H1 (cell line): ENCODE data around the gene SLC30A3. TPM values are rescaled to one million over a fixed set of nuclear protein-coding genes. Genes with fewer than 3 reads are reported as not detected.
A peak's percentile ranks its signal among the peaks of the same experiment; 100 is the strongest.

Experiments used
- CTCF ChIA-PET: fragments of 300-600 bp; sonication (Branson Sonifier 250); formaldehyde crosslinking; loops from one replicate; lab custom pipeline; 2021; ENCODE audit not compliant: partially characterized antibody; lab: Charles Lee
- POLR2A ChIA-PET: fragments of 300-600 bp; sonication (Branson Sonifier 250); formaldehyde crosslinking; loops from one replicate; lab custom pipeline; 2021; ENCODE audit warnings: inconsistent platforms; ENCODE audit not compliant: partially characterized antibody; lab: Charles Lee
- DNase-seq, 2 experiments: peaks; one replicate each; pipeline versions ENCODE4 v3.0.0 to v3.0.0-alpha.2; 2010 to 2022; ENCODE audit warnings: low spot score in 2 of 2, low read depth in 1 of 2, mixed read lengths in 1 of 2
- FAIRE-seq: peaks from 2 replicates; lab custom pipeline; 2011; peaks lifted over from hg19 to GRCh38; lab: Jason Lieb, UNC
- H2AFZ ChIP-seq: 2 replicates; pipeline ENCODE4 v1.8.1; 2012; ENCODE audit warnings: low read length, inconsistent platforms
- H2AK5ac ChIP-seq: 2 replicates; pipeline ENCODE4 v1.6.1; 2013; ENCODE audit warnings: low read depth, low read length
- H2BK120ac ChIP-seq: replicated peaks from 2 replicates; pipeline ENCODE3; 2013; ENCODE audit warnings: low read depth, low read length, inconsistent platforms
- H2BK12ac ChIP-seq: 2 replicates; pipeline ENCODE4 v1.6.1; 2013; ENCODE audit warnings: low read depth, low read length
- H2BK15ac ChIP-seq: 2 replicates; pipeline ENCODE4 v1.6.1; 2013; ENCODE audit warnings: low read length
- H2BK20ac ChIP-seq: 2 replicates; pipeline ENCODE4 v1.6.1; 2013; ENCODE audit warnings: low read length
- H2BK5ac ChIP-seq: 2 replicates; pipeline ENCODE4 v1.6.1; 2013; ENCODE audit warnings: low read depth, low read length
- H3K14ac ChIP-seq: 2 replicates; pipeline ENCODE4 v1.6.1; 2013; ENCODE audit warnings: inconsistent platforms; ENCODE audit not compliant: insufficient read length
- H3K18ac ChIP-seq: 2 replicates; pipeline ENCODE4 v1.6.1; 2013; ENCODE audit warnings: low read length; ENCODE audit errors: extremely low read depth
- H3K23ac ChIP-seq: 2 replicates; pipeline ENCODE4 v1.6.1; 2013; ENCODE audit warnings: inconsistent platforms; ENCODE audit not compliant: insufficient read length
- H3K23me2 ChIP-seq: 2 replicates; pipeline ENCODE4 v1.6.1; 2013; ENCODE audit warnings: low read depth, low read length
- H3K27ac ChIP-seq: 2 replicates; pipeline ENCODE4 v1.6.1; 2011; ENCODE audit warnings: low read depth, low read length, inconsistent platforms
- H3K27me3 ChIP-seq, 4 experiments: replicated peaks in 1 of 4; 1 replicate in 1 of 4; 2 replicates in 3 of 4; pipeline versions ENCODE4 v1.6.1 to v1.8.1; 2011 to 2013; ENCODE audit warnings: low read length in 3 of 4, mild to moderate bottlenecking in 3 of 4, inconsistent platforms in 2 of 4, mixed read lengths in 2 of 4, moderate library complexity in 1 of 4; ENCODE audit not compliant: control insufficient read depth in 3 of 4, insufficient read depth in 3 of 4; ENCODE audit errors: extremely low read depth in 1 of 4
- H3K36me3 ChIP-seq, 4 experiments: 2 replicates each; pipeline versions ENCODE4 v1.6.1 to v1.8.1; 2011 to 2013; ENCODE audit warnings: mild to moderate bottlenecking in 4 of 4, low read length in 3 of 4, moderate library complexity in 2 of 4, control low read depth in 1 of 4, inconsistent platforms in 1 of 4; ENCODE audit not compliant: insufficient read depth in 4 of 4, control insufficient read depth in 2 of 4
- H3K4ac ChIP-seq: replicated peaks from 2 replicates; pipeline ENCODE3; 2013; ENCODE audit warnings: low read length, low read depth, mixed read lengths, inconsistent platforms; ENCODE audit not compliant: insufficient read length
- H3K4me1 ChIP-seq, 4 experiments: replicated peaks in 1 of 4; 1 replicate in 1 of 4; 2 replicates in 3 of 4; pipeline versions ENCODE4 v1.6.1 to v1.8.1; 2011 to 2013; ENCODE audit warnings: low read length in 3 of 4, inconsistent platforms in 2 of 4, mixed read lengths in 1 of 4; ENCODE audit not compliant: insufficient read depth in 4 of 4, control insufficient read depth in 3 of 4
- H3K4me2 ChIP-seq, 2 experiments: 2 replicates each; pipeline versions ENCODE4 v1.6.1 to v1.8.1; 2011 to 2013; ENCODE audit warnings: low read depth in 2 of 2, low read length in 2 of 2, control low read depth in 1 of 2, inconsistent platforms in 1 of 2, mild to moderate bottlenecking in 1 of 2; ENCODE audit not compliant: insufficient read depth in 1 of 2
- H3K4me3 ChIP-seq, 4 experiments: fragments of 200-600, 300-600 bp in 1 of 4; sonication (generic), shearing (Covaris generic), sonication (Bioruptor Twin) in 1 of 4; 2 replicates each; pipeline versions ENCODE4 v1.5.1 to v1.8.1; 2011 to 2016; ENCODE audit warnings: low read length in 4 of 4, low read depth in 3 of 4, control low read depth in 2 of 4, inconsistent platforms in 2 of 4, mild to moderate bottlenecking in 2 of 4, mixed read lengths in 1 of 4, moderate library complexity in 1 of 4; ENCODE audit not compliant: insufficient read depth in 2 of 4; ENCODE audit errors: extremely low read depth in 1 of 4
- H3K56ac ChIP-seq: replicated peaks from 2 replicates; pipeline ENCODE3; 2013; ENCODE audit warnings: low read depth, mild to moderate bottlenecking, mixed read lengths, low read length, inconsistent platforms; ENCODE audit not compliant: insufficient read length
- H3K79me1 ChIP-seq: 2 replicates; pipeline ENCODE4 v1.6.1; 2013; ENCODE audit warnings: low read depth, low read length, control low read depth
- H3K79me2 ChIP-seq, 2 experiments: 2 replicates each; pipeline versions ENCODE4 v1.6.1 to v1.8.1; 2012 to 2013; ENCODE audit warnings: low read length in 2 of 2, mild to moderate bottlenecking in 2 of 2, inconsistent platforms in 1 of 2; ENCODE audit not compliant: insufficient read depth in 2 of 2, control insufficient read depth in 1 of 2
- H3K9ac ChIP-seq, 4 experiments: replicated peaks in 1 of 4; 1 replicate in 1 of 4; 2 replicates in 3 of 4; pipeline versions ENCODE4 v1.6.1 to v1.8.1; 2011 to 2013; ENCODE audit warnings: low read depth in 3 of 4, low read length in 3 of 4, control low read depth in 2 of 4, mild to moderate bottlenecking in 2 of 4, moderate library complexity in 2 of 4, inconsistent platforms in 1 of 4; ENCODE audit errors: extremely low read depth in 1 of 4
- H3K9me3 ChIP-seq, 2 experiments: 2 replicates each; pipeline versions ENCODE4 v1.6.1 to v1.8.1; 2012 to 2013; ENCODE audit warnings: mild to moderate bottlenecking in 2 of 2, moderate library complexity in 2 of 2, control low read depth in 1 of 2, inconsistent platforms in 1 of 2, low read depth in 1 of 2, low read length in 1 of 2, mixed read lengths in 1 of 2; ENCODE audit not compliant: insufficient read depth in 2 of 2
- H4K20me1 ChIP-seq, 2 experiments: replicated peaks in 1 of 2; 2 replicates each; pipeline versions ENCODE3 to v1.8.1; 2011 to 2013; ENCODE audit warnings: inconsistent platforms in 2 of 2, low read length in 2 of 2, mild to moderate bottlenecking in 1 of 2; ENCODE audit not compliant: insufficient read depth in 2 of 2, control insufficient read depth in 1 of 2
- H4K5ac ChIP-seq: 2 replicates; pipeline ENCODE4 v1.6.1; 2013; ENCODE audit warnings: low read length, low read depth, mixed read lengths, inconsistent platforms; ENCODE audit not compliant: insufficient read length
- H4K8ac ChIP-seq: 2 replicates; pipeline ENCODE4 v1.8.0; 2013; ENCODE audit warnings: mild to moderate bottlenecking, moderate library complexity, low read length, inconsistent platforms; ENCODE audit not compliant: insufficient read depth; ENCODE audit errors: extremely low read depth
- H4K91ac ChIP-seq: replicated peaks from 2 replicates; pipeline ENCODE3; 2013; ENCODE audit warnings: low read length, mixed read lengths, inconsistent platforms; ENCODE audit not compliant: insufficient read length
- ATF3 ChIP-seq: IDR thresholded peaks from 2 replicates; pipeline ENCODE4 v1.6.1; 2011; ENCODE audit warnings: low read depth, mild to moderate bottlenecking, low read length; ENCODE audit not compliant: insufficient read depth
- JUN ChIP-seq: IDR thresholded peaks from 2 replicates; pipeline ENCODE4 v1.6.1; 2011; ENCODE audit warnings: low read depth, mild to moderate bottlenecking, improper control_type of control experiment, low read length
- KDM5A ChIP-seq: fragments of 200-600 bp; IDR thresholded peaks from 2 replicates; pipeline ENCODE4 v1.7.1; 2012; ENCODE audit warnings: mild to moderate bottlenecking, low read length, inconsistent platforms, mixed read lengths
- MAX ChIP-seq: IDR thresholded peaks from 2 replicates; pipeline ENCODE4 v1.6.1; 2012; ENCODE audit warnings: inconsistent platforms
- NANOG ChIP-seq: IDR thresholded peaks from 2 replicates; pipeline ENCODE4 v1.6.1; 2011; ENCODE audit warnings: low read length, low read depth, mild to moderate bottlenecking, inconsistent platforms; ENCODE audit not compliant: insufficient read depth, poor library complexity, severe bottlenecking
- NRF1 ChIP-seq: IDR thresholded peaks from 2 replicates; pipeline ENCODE4 v1.6.1; 2011; ENCODE audit warnings: mild to moderate bottlenecking, low read depth, low read length, improper control_type of control experiment
- PHF8 ChIP-seq: fragments of 200-600 bp; sonication (generic); conservative IDR thresholded peaks from 2 replicates; pipeline ENCODE4 v1.7.1; 2012; ENCODE audit warnings: low read depth, mild to moderate bottlenecking, inconsistent platforms, low read length, moderate library complexity
- TBP ChIP-seq: IDR thresholded peaks from 2 replicates; pipeline ENCODE4 v1.6.1; 2011; ENCODE audit warnings: low read depth, low read length, improper control_type of control experiment
- YY1 ChIP-seq: IDR thresholded peaks from 2 replicates; pipeline ENCODE4 v1.6.1; 2011; ENCODE audit warnings: low read depth, mild to moderate bottlenecking, low read length
- WGBS, 2 experiments: shearing (Covaris generic) in 1 of 2; methylation state at CpG; one replicate each; pipeline versions ENCODE4 v1.1.6 to v1.1.7; 2013 to 2015; ENCODE audit warnings: low lambda C conversion rate in 2 of 2, mixed read lengths in 2 of 2, inconsistent platforms in 1 of 2, low coverage in 1 of 2, missing lambda C conversion rate in 1 of 2; ENCODE audit not compliant: insufficient replicate concordance in 2 of 2, insufficient coverage in 1 of 2, insufficient read length in 1 of 2; ENCODE audit errors: extremely low coverage in 1 of 2, missing lambda C conversion rate in 1 of 2; 5-methylcytosine and 5-hydroxymethylcytosine counted together
- polyA plus RNA-seq, 7 experiments: library from polyadenylated mRNA; depleted of rRNA in 3 of 7; stranded (reverse) in 5 of 7; unstranded in 2 of 7; fragments of >200 nt in 5 of 7; fragments of 200-250 nt in 2 of 7; gene quantifications; 1 replicate in 5 of 7; 2 replicates in 1 of 7; 4 replicates in 1 of 7; pipeline versions ENCODE4 v1.2.1 to v1.2.3, GENCODE V29; 2011 to 2013; ENCODE audit warnings: missing spikeins in 2 of 7, mixed read lengths in 2 of 7
- total RNA-seq: library from RNA; stranded (reverse); fragmentation: NEBNext Ultra II Directional; extraction: Animal tissue kit (Norgen Biotek cat#: 25700); gene quantifications from 2 replicates; pipeline ENCODE4 v1.2.1, GENCODE V29; 2021

Gene SLC30A3
- total and polyA plus RNA-seq, 2 of the 8 experiments (the other 6 are each of a cell fraction or from before 2014, with no cell fraction given): 15.2 to 30.7 TPM

GRCh38 chr2:27217173-27218121 lies 45.4 kb downstream of the SLC30A3 start, which contains the start of gene CAD:
TSS of gene CAD (plus strand) at chr2:27217369. CDS start at chr2:27217552, 183 bp downstream.
- Histone ChIP-seq H3K14ac (no peak within 1 kb of the TSS), H3K23ac (no peak within 1 kb of the TSS), H3K79me2 (peaks cover 7 to 29% of the 10 kb centered on the region in 2 experiments), H3K4me2 (peak within 1 kb of the TSS; percentile 86 to 96), H3K36me3 (peaks cover 23 to 59% (median 37%) of the 10 kb centered on the region in 4 experiments), H3K9me3 (no peaks in the 10 kb centered on the region), H4K91ac (peak within 1 kb of the TSS; percentile 96), H2BK12ac (peak within 1 kb of the TSS; percentile 99; the same call in 1 of the 2 replicates), H3K18ac (peak within 1 kb of the TSS; percentile 39), H2BK5ac (peak within 1 kb of the TSS; percentile 96), H2BK120ac (no peak within 1 kb of the TSS), H2AK5ac (peak within 1 kb of the TSS; percentile 97; the same call in 1 of the 2 replicates), H3K79me1 (peaks cover 3% of the 10 kb centered on the region; the same call in 1 of the 2 replicates), H2AFZ (no peak within 1 kb of the TSS), H2BK15ac (no peak within 1 kb of the TSS), H3K4me1 (peaks cover 0 to 9% (median 5%) of the 10 kb centered on the region in 4 experiments; a peak in 6 of 7 replicates), H3K9ac (peak within 1 kb of the TSS; percentile 96 to 99 (median 97)), H3K56ac (peak within 1 kb of the TSS; percentile 93), H4K20me1 (peaks cover 0 to 2% of the 10 kb centered on the region in 2 experiments), H4K5ac (peak within 1 kb of the TSS; percentile 79), H3K27me3 (no peaks in the 10 kb centered on the region), H3K4ac (peak within 1 kb of the TSS; percentile 96), H2BK20ac (0 out of 2 replicates have a peak within 1 kb of the TSS, but pooled peaks have one; percentile 72), H3K27ac (peak within 1 kb of the TSS; percentile 95), H3K4me3 (peak within 1 kb of the TSS; percentile 78 to 88 (median 82)), H3K23me2 (peaks cover 9% of the 10 kb centered on the region), H4K8ac (peak within 1 kb of the TSS; percentile 100)
- 3% methylated on average over 62 of the region's 72 CpGs; no CpG with 5 or more reads in 1 of the 2 experiments for WGBS, 2 experiments
- DNase-seq (peak; percentile 73 to 91), FAIRE-seq (no peak)
- POLR2A ChIA-PET: interaction anchor here (0.5 to 29.6 kb wide), 33 partner anchors 9 to 262 kb away, joined by 3 to 835 read pairs (median 4); partner anchors contain the start of genes EMILIN1, GTF3C2, OST4 and PREB
- CTCF ChIA-PET: interaction anchor here (0.6 to 1.8 kb wide), 7 partner anchors 48 to 136 kb away, joined by 3 to 5 read pairs (median 4); no protein-coding TSS in a partner anchor
- TF ChIP-seq KDM5A (no peak), NRF1 (no peak), MAX (peak; percentile 100), JUN (0 out of 2 replicates have a peak, but pooled peaks have one; percentile 63), YY1 (peak; percentile 61; the same call in 1 of the 2 replicates), ATF3 (0 out of 2 replicates have a peak, but pooled peaks have one; percentile 30), TBP (peak; percentile 84), NANOG (peak; percentile 1), PHF8 (peak; percentile 82)
